HUDEP-2 (cell line): Measurements from ENCODE around the gene AFG3L2.

Experiments
- DNase-seq, 76 experiments: peaks; one replicate each; lab custom pipeline; 2025; ENCODE audit not compliant: unreplicated experiment in 76 of 76; lab: John Stamatoyannopoulos, UW

The AFG3L2 gene

DNA sequence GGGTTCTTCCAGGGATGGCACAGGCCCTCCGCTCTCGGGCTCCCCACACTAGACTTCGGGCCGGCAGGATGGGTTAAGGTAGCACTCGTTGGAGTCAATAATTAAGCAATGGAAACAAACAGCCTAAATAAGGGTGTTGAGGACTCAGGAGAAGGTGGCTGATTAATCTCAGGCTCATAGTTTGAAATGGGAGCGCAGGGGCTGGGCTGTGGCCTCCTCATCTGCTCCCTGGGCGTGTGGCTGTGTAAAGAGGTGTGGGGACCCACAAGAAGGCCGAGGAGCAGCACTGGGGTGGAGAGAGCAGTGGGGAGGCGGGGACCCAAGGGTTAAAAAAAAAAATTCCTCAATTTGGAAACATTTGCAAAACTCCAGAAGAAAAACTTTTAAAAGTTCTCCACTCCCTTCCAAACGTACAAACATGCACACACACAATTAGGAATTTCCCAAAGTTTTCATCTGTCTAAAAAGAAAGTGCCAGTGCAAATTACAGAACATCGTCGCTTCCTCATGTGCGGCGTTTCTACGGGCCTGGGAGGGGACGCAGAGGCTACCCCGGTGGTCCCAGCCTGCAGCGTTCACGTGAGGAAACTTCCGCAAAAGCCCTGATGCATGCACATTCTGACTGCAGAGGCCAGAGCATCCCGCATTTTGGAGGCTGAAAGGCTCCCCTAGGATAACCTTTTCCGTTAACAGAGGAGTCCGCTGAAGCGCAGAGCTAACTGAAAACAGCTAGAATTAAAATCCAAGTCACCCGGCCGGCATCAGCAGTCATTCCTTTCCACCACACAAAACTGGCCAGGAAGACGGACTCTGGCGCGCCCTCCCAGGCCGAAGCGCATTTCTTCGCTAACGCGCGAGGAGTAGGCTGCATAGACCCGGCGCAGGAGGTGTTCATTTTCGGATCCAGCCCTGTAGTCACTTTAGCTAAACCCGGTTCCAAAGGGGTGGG, 70.0 kb downstream of the AFG3L2 start:
- peak in 29 of 76 experiments; percentile 12 to 78 (median 36) for DNase-seq

DNA sequence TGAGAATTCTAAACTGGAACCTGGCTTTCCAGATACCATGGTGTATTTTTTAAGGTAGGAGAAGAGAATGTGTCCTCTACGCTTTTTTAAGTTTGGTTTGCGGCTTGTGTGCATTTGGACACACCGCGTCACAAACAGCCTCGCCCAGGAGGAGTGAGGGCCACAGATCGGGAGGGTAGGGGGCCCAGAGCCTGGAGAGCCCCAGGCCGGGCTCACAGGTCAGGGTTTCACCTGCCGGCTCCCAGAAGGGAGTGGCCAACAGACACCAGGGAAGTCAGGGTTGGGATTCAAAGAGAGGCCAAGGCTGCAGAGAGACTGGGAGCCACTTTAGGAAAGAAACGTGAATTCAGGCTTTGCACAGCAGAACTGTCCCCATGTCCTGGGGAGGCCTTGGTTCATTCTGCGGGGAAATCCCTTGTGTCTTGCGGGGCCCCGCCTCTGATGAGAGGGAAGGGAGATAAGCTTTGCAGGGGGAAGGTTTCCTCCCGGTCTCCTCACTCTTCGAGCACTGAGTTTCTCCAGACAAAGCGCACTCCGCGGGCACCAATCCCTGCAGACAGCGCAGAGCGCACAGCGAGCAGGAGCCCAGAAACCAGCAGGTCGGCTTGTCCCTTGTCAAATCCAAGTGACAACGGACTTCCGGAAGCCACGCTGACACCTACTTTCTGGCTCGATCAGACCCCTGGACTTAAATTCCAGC, 70.9 kb downstream of the AFG3L2 start:
- peak in 21 of 76 experiments; percentile 4 to 58 (median 15) for DNase-seq

DNA sequence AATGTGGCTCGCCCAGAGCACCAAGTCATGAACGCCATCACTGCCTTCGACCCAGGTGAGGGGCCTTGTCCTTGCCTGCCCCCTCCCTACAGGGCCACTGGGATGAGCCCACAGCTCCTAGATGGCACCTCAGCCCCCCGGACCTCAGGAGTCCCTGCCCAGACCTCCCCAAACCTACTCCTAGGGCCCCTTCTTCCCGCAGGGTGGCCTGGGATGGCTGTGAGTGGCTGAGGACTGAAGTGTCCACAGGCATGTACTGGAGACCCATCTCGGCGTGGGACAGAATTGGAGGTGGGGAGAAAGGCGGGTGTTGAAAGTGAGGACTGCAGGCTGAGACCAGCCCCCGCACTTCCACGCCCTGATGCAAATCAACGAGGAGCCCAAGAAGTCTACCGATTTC, 71.8 kb downstream of the AFG3L2 start:
- DNase-seq = peak in 2 of 76 experiments; percentile 7 to 26

DNA sequence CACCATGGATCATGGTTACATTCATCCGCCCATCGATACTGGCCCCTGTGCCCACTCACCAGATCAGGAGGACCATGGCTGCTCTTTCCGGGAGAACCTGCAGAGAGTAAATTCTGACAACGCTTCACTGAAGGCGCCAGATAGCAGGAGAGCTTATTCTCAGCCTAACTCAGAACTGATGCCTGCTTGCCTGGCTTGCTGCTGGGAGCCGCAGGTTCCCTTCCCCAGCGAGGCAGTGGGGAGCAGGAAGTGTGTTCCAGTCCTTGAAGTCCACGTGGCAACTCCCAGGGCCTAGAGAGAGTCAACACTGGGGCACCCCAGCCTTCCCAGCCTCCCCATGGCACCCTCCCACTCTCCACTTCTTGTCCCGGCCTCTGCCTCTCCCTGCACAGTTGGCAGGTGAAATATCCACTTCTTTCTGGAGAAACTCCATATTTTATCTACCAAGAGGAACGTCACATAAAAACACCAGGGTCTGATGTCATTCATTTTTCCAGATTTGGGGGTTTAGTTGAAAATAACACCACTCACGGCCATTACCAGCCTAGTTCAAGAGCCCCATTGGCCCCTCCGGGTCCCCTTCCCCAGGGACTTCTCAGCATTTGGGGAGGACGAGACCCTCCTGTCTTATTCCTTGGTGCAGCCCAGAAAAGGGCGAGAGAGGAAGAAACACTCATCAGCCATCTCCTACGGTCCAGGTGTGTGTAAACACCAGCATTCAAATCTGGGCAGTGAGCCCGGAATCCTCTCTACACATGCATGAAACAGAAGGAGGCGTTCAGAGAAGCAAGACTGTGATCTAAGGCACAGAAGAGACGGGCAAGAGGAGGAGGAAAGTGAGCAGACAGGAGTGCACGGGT, 72.4 kb downstream of the AFG3L2 start:
- DNase-seq = no peak

DNA sequence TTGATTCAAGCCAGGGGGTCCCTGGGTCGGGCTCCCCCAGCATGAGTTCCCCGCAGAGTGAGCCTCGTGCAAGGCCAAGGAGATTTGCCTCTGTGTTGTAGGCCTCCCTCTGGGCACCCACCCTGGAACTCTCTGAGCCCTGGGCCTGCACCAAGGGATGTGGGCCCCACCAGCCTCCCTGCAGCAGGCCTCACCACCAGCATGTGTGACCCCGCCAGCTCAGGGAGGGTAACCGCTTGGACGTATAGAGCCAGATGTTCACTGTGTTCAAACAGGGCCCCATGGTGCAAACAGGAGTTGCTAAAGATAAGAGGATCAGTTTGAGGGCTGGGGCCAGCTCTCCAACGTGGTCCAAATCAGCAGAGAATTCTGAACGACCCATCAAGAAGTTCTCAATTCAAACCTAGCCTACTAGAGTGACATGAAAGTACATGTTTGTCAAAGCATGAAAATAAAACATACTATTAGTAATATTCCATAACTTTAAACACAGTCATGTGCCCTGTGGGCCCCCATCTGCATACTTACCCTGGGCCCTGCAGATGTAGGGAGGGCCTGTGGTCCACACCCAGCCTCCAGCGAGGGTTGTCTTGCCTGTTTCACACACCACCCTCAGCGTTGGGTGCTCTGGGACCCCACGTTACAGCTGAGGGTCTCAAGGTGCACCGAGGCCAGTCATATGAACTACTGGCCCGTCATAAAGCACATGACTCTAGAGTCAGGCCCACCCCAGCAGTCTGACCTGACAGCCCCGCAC, 74.5 kb downstream of the AFG3L2 start:
- DNase-seq = peak in 74 of 76 experiments; percentile 0 to 95 (median 69)

DNA sequence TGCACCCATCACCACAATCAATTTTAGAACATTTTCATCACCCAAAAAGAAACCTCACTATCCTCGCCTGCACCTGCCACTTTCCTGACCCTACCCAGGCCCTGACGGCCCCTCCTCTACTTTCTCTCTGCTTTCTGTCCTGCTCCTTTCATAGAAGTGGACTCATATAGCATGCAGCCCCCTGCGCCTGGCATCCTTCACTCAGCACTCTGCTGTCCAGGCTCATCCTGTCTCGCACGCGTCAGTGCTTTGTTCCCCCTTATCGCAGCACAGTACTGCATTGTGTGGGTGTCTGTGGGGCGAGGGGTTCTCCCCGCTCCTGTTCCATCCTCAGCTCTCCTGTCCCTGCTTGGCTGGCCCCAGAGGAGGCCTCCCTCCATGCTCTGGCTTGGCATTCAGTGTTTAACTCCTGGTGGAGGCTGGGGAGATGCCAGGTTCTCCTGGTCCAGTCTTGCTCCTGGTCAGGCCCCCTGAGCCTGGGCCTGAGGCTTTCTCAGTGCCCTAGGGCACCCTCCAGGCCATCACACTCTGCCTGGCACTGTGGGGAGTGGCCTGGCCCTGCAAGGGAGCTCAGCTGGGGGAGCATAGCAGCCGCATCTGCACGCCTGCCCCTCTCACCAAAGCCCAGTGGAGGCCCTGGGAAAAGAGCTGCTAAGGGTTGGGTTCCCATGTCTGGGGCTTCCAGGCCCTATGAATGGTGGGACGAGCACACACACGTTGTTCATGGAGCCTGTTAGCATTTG, 75.6 kb downstream of the AFG3L2 start:
- no peak for DNase-seq

DNA sequence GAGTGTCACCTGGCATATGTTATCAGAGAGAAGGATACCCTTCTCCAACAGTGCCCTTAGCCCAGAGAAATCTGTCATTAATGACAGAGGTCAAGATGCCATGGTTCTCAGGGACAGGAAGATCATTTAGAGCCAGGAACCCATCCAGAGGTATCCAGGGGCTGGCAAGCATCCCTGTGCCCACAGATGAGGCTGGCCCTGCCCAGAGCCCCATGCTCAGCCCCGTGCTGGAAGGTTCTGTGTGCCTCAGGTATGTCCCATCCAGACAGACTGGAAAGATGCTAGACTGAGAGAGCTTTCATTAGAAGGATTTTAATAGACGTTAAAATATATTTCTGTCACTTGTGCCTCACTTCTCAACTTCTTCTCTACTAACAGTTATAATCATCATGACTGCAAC, 77.2 kb downstream of the AFG3L2 start:
- DNase-seq = no peak

DNA sequence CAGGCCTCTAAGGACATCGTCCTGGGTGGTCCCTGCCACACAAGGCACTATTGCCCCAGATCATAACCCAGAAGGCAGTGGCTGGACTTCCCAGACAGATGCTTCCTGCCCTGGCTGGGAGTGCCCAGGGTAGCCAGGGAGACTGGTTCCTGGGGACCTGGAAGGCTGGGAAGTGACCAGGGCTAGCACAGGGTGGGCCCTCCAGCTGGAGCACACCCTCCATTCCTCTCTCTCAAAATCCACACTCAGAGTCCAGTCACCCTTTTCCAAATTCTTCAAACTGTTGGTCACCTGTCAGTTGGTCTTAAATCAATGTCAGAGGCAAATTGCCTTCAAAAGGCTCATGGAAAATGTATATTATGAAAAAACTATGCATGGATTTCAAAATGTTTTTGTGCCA, 80.6 kb downstream of the AFG3L2 start:
- no peak for DNase-seq

DNA sequence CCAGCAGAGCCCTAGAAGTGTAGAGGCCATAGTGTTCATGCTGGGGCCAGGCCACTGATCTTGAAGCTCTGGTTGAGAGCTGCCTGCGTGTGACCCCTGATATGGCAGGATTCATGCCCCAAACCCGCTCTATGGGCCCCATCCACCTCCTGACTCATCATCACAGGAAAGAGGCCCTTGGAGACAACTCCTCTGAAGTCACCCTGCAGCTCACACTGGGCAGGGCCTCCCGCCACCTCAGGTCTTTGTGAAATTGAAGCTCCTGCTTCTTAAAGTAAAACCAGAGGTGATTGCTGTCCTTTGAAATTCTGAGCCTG, 81.0 kb downstream of the AFG3L2 start:
- peak in 8 of 76 experiments; percentile 7 to 36 (median 18) for DNase-seq

DNA sequence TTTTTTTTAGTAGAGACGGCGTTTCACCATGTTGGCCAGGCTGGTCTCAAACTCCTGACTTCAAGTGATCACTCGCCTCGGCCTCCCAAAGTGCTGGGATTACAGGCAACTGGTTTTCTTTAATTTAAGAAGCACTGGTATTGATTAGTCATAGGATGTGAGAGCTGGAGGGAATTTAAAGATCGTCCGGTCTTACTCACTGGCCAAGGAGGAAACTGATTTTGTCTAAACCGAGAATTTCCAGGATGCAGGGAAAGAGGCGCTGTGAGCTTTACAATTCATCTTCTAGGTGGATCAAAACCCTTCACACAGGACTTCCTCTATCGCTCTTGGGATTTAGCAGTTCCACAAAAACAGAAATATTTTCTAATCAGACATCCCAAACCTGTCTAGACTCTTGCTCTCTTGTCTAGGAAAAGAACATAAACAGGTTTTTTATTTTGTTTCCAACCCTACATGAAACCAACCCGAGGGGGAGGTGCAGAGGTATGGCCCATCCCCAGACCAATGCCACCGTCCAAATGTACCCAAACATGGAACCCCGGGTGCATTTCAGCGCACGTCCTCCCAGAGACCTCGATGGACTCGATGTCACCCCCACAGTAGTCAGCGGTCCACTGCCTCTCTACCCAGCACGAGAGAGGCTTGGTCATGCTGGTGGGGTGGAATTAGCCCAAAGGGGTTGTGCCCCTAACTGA, 81.5 kb downstream of the AFG3L2 start:
- no peak for DNase-seq

DNA sequence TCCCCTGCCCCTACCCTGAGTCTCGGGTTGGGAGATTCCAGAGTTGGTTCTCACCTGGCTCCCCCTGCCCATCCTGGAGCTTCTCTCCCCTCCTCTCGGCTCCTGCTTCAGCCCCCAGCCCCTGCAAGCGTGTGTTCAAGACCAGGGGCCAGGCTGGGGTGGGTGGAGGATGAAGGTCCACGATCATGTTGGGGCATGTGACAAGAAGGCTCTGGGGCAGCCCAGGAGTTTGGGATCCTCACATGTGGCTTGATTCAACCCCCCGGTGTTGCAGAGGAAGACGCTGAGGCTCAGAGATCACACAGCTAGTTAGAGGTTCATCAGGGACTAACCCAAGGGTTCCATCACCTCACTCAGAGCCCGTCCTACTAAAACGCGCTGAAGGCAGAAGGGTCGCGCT, 83.2 kb downstream of the AFG3L2 start:
- no peak for DNase-seq

DNA sequence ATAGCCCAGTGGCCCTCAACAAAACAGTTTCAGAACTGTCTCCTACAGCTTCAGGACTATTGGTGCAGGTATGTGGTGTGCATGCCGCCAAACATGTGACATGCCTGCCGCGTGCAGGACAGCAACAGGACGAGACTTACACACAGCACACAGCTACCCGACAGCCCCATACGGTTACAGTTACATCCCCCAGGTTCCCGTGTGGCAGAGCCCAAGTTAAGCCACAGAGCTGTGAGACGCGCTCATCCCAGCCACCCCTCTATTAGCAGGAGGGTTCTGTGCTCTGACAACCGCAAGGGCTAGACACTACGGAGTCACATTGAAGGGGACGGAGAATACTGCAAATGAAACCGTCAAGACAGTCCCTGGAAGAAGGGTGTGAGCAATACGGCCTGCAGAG, 85.3 kb downstream of the AFG3L2 start:
- no peak for DNase-seq

DNA sequence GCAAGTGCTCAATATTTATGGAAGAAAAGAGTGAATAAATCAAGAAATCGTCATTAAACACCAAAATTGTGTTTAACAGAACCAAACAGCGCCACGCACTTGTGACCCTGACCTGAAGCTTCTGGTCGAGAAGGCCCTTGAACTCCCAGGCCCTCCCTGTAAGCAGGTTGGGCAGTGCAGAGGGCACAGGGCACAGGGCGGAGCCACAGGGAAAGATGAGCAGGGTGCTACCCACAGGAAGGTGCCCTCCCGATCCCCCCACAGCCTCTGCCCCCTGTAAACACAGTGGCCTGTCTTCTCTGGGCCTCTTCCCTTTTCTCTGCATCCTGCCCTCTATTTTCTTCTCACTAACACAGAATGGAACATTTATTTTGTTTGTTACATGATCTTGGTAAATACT, 85.9 kb downstream of the AFG3L2 start:
- no peak for DNase-seq

DNA sequence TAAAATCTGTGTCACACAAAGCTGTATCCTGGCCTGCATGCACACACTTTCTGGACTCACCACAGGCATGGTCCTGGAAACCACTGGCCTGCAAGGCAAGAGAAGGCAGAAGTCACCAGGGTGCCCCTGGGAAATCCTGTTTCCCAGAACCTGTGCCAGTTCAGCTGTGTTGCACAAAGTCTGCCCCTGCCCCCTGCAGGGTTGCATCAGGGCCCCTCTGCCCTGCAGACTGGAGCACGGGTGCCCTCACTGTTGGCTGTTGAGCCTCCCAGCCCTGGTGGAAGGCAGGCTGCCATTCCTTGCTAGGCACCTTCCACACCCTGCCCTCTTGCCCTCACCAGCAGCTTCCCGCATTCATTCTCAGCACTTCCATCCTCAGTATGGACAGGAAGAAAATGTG, 86.9 kb downstream of the AFG3L2 start:
- no peak for DNase-seq

DNA sequence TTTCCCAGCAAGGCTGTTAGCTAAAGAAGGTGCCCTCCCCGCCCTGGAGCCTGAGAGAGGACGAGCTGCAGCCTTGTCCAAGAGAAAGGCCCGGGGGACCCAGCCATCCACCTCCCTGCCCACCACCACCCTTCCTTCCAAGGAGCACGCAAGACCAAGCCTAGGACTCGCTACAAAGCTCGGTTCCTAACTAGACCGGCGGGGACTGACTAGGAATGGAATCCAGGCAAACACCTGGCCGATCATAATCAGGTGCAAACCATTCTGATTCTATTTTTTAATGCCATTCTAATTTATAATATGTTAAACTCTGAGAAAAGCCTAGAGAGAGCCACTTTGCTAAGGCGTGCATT, 88.6 kb downstream of the AFG3L2 start:
- no peak for DNase-seq

DNA sequence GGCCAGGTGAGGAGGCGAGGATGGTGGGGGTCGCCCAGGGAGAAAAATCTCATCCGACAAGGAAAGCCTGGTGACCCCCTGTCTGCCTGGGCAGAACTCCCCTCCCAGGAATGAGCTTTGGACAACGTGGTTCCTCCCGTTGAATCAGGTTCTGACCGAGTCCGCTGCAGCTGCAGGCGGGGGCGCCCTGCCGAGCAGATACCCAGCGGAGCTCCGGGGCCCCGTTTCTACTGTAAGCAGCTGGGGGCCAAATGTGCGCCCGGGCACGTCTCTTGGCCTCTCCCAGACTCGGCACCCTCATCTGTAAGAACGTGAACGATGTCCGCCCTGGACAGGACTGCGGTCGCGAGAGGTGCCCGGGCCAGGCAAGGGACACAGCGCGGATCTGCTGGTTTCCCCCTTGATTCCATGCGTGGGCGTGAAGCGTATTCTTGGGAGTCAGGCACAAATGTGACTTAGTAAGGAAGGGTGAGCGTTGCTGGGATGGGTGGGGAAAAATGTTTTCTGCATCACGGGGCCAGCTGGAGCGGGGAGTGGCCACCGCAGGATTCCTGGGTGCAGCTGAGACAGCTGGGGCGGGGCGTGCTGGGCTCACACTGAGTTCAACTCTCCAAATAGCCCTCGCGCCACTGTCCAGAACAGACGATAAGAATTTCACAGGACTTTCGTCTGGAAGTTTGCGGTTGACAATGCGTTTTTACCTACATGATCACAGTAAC, 89.2 kb downstream of the AFG3L2 start:
- peak in 21 of 76 experiments; percentile 2 to 55 (median 29) for DNase-seq

DNA sequence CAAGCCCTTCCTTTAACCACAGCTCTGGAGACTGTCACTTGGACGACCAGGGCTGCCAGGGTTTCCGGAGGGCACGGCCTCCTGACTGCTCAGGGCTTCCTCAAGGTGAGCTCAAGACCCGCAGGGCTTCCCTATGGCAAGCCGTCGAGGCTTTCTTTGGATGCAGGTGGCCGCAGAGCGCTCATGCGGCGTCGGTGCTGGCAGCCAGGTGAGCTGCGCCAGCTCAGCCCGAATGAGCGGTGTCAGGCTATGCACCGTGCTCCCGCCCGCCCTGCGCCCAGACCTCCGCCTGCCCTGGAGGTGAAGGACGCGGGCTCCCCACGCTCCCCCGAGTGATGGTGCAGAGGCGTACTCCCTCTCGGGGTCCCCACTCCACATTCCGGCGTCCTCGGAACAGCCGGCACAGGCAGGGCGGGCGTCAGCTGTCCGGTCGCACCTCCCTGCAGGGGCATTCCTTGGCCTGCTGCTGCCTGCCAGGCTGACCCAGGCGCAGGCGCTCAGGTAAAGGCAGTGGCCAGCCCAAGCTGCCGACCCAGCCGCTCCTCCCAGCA, 89.8 kb downstream of the AFG3L2 start:
- no peak for DNase-seq

DNA sequence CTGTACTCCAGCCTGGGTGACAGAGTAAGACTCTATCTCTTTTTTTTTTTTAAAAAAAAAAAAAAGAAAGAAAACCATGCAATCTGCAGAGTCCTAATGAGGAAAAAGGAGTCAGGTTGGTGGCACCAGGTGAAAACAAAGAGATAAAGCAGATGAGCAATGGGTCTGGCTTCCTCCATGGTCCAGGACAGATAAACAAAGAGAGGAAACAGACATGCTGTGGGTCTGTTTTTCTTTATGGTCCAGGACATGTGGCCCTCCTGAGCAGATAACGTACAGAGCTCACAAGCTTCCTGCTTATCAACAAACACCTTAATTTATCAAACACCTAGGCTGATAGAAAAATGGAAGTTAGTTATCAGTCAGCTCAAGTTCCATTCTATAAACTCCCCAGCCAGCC, 93.4 kb downstream of the AFG3L2 start:
- DNase-seq = peak in 6 of 76 experiments; percentile 1 to 60 (median 26)
